Smooth muscle cell (in vitro differentiated cells): ENCODE results near the gene EXOC6B. TPM values are rescaled to one million over a fixed set of nuclear protein-coding genes. Genes with fewer than 3 reads are reported as not detected.

ENCODE experiments used
- DNase-seq: peaks from one replicate; lab custom pipeline; 2025; ENCODE audit not compliant: unreplicated experiment; lab: John Stamatoyannopoulos, UW
- H2AFZ ChIP-seq: fragments of 200-600 bp; sonication (generic); 2 replicates; pipeline ENCODE4 v1.6.0; 2016; ENCODE audit warnings: antibody characterized with exemption, low read depth, mild to moderate bottlenecking
- H3F3A ChIP-seq: fragments of 200-600 bp; sonication (generic); 2 replicates; pipeline ENCODE4 v1.6.0; 2017; ENCODE audit warnings: antibody characterized with exemption, low read depth
- H3K27ac ChIP-seq: fragments of 200-600 bp; sonication (generic); 2 replicates; pipeline ENCODE4 v1.5.1; 2016; ENCODE audit warnings: low read depth, mild to moderate bottlenecking
- H3K27me3 ChIP-seq: fragments of 200-600 bp; sonication (generic); 2 replicates; pipeline ENCODE4 v1.6.1; 2016; ENCODE audit warnings: low read depth, mild to moderate bottlenecking
- H3K36me3 ChIP-seq: fragments of 200-600 bp; sonication (generic); 2 replicates; pipeline ENCODE4 v1.5.1; 2016; ENCODE audit warnings: low read depth
- H3K4me1 ChIP-seq: fragments of 200-600 bp; sonication (generic); 2 replicates; pipeline ENCODE4 v1.5.1; 2016; ENCODE audit warnings: low read depth
- H3K4me2 ChIP-seq: fragments of 200-600 bp; sonication (generic); 2 replicates; pipeline ENCODE4 v1.6.0; 2016; ENCODE audit warnings: mild to moderate bottlenecking
- H3K4me3 ChIP-seq: fragments of 200-600 bp; sonication (generic); 2 replicates; pipeline ENCODE4 v1.5.1; 2016; ENCODE audit warnings: mild to moderate bottlenecking
- H3K79me2 ChIP-seq: fragments of 200-600 bp; sonication (generic); 2 replicates; pipeline ENCODE4 v1.6.0; 2016; ENCODE audit warnings: low read depth, mild to moderate bottlenecking
- H3K9ac ChIP-seq: fragments of 200-600 bp; sonication (generic); 2 replicates; pipeline ENCODE4 v1.6.0; 2016; ENCODE audit warnings: low read depth
- H3K9me3 ChIP-seq: fragments of 200-600 bp; sonication (generic); replicated peaks from 2 replicates; pipeline ENCODE4 v1.5.1; 2016; ENCODE audit warnings: low read depth
- H4K20me1 ChIP-seq: fragments of 200-600 bp; sonication (generic); 2 replicates; pipeline ENCODE4 v1.6.0; 2016; ENCODE audit warnings: low read depth
- CTCF ChIP-seq: fragments of 200-600 bp; sonication (generic); IDR thresholded peaks from 2 replicates; pipeline ENCODE4 v1.5.1; 2017; ENCODE audit warnings: borderline replicate concordance, mild to moderate bottlenecking, antibody characterized with exemption; ENCODE audit not compliant: insufficient read depth, poor library complexity, severe bottlenecking
- WGBS: methylation state at CpG from one replicate; pipeline ENCODE4 v1.1.7; 2016; ENCODE audit warnings: low lambda C conversion rate; 5-methylcytosine and 5-hydroxymethylcytosine counted together
- polyA plus RNA-seq: library from polyadenylated mRNA; unstranded; fragments of >200 nt; fragmentation: Nextera tagmentation; extraction: Ambion mirVana; gene quantifications from 2 replicates; pipeline ENCODE4 v1.2.1, GENCODE V29; 2016
- total RNA-seq: library from RNA; depleted of rRNA; stranded (reverse); fragments of >200 nt; gene quantifications from 2 replicates; pipeline ENCODE4 v1.2.3, GENCODE V29; 2014

Gene EXOC6B
- total and polyA plus RNA-seq, 2 experiments from 2014 or later, result 6.9 to 19.7 TPM

DNA sequence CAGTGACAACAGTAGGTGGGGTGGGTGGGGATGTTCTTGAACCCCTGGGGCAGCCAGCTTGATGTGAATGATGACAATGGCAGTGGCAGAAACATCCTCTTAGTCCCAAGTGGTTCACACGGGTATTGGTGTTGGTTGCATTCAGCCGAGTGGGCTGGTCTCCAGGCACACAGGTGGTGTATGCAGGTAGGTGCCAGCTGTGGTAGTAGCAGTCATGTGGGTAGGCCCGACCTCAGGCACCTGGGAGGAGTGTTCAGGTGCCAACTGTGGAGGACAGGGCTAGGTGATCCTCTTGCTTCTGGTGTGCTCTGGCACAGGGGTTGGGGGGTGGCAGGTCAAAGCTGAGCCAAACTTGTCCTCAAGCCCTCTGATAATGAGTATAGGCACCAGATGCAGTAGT, 350.6 kb downstream of the EXOC6B start:
- no peak for DNase-seq
- Histone ChIP-seq H3K79me2 (no peaks in the 10 kb centered on the region), H3K27ac (no peak overlapping the region), H3F3A (no peaks in the 10 kb centered on the region), H3K9me3 (peaks cover 9% of the 10 kb centered on the region), H3K9ac (no peak overlapping the region), H3K4me1 (no peaks in the 10 kb centered on the region), H4K20me1 (no peaks in the 10 kb centered on the region), H2AFZ (no peak overlapping the region), H3K36me3 (peaks cover 5% of the 10 kb centered on the region), H3K4me2 (no peak overlapping the region), H3K27me3 (no peaks in the 10 kb centered on the region), H3K4me3 (no peak overlapping the region)
- no peak for TF ChIP-seq CTCF
- WGBS, result 93% methylated on average over 3 of the region's 3 CpGs

DNA sequence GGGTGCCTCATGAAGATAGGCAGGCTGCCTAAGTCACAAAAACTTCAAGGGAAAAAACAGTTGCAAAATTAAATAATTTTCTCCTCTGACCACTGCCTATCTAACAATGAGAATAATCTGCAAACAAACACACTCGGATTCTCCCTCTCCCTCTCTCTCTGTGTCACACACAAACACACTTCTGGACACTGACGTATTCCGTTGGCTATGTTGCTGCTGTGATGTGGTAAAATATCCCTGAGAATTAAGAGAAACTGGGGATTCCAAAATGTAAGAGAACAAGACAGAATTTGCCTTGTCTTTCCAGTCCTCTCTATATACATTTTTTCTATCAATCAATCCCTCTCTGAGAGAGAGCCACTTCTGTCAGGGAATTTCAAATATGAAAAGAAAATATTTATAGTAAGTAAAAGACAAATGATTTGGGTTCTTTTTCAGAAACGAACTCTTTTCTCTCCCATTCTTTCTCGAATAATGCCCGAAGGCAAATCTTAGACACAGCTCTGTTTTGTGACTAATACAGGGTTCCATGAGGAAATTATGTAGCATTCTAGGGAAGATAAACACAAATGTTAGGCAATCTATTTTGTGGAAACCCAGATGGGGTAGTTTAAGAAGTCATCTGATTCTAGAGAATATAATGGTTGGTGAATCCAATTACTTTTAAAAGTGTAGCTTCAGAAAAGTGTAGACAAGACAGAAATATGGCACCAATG, 367.9 kb downstream of the EXOC6B start:
- WGBS, result 81% methylated on average over 6 of the region's 6 CpGs
- H3K9me3 ChIP-seq, result peaks cover 8% of the 10 kb centered on the region
- DNase-seq, result no peak
- no peaks in the 10 kb centered on the region for H3K27me3 ChIP-seq
- H3K9ac ChIP-seq, result no peak overlapping the region
- TF ChIP-seq CTCF, result no peak
- no peak overlapping the region for H2AFZ ChIP-seq
- no peak overlapping the region for H3K4me2 ChIP-seq
- H3K4me1 ChIP-seq, result no peaks in the 10 kb centered on the region
- H4K20me1 ChIP-seq, result no peaks in the 10 kb centered on the region
- H3F3A ChIP-seq, result no peaks in the 10 kb centered on the region
- no peak overlapping the region for H3K4me3 ChIP-seq
- H3K36me3 ChIP-seq, result peaks cover 10% of the 10 kb centered on the region
- no peak overlapping the region for H3K27ac ChIP-seq
- H3K79me2 ChIP-seq, result no peaks in the 10 kb centered on the region

DNA sequence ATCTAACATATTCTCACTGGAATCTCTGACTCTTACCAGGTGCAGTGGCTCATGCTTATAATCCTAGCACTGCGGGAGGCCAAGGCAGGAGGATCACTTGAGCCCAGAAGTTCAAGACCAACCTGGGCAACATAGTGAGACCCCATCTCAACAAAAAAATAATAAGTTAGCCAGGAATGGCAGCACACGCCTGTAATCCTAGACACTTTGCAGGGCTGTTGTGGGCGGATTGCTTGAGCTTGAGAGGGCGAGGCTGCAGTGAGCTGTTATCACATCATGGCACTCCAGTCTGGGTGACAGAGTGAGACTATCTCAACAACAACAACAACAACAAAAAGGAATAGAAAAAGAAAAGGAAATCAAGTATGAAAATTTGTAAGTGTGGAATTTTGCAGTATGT, 371.6 kb downstream of the EXOC6B start:
- WGBS, result 95% methylated on average over 4 of the region's 4 CpGs
- TF ChIP-seq CTCF, result no peak
- H4K20me1 ChIP-seq, result no peaks in the 10 kb centered on the region

GRCh38 chr2:72442270-72442669, 383.6 kb downstream of the EXOC6B start:
- TF ChIP-seq CTCF, result no peak
- Histone ChIP-seq H3K4me2 (no peak overlapping the region), H3K9me3 (no peaks in the 10 kb centered on the region), H3K4me1 (no peaks in the 10 kb centered on the region), H3K4me3 (no peak overlapping the region), H2AFZ (no peak overlapping the region), H3K36me3 (no peaks in the 10 kb centered on the region), H3K79me2 (peaks cover 4% of the 10 kb centered on the region), H4K20me1 (no peaks in the 10 kb centered on the region), H3K27ac (no peak overlapping the region), H3K27me3 (no peaks in the 10 kb centered on the region), H3F3A (no peaks in the 10 kb centered on the region), H3K9ac (no peak overlapping the region)
- WGBS, result 95% methylated on average over 2 of the region's 2 CpGs
- DNase-seq, result no peak

More for the DNA sequence above, 371.6 kb downstream of the EXOC6B start:
- Histone ChIP-seq H3K4me1 (no peaks in the 10 kb centered on the region), H3K79me2 (no peaks in the 10 kb centered on the region), H3K9ac (no peak overlapping the region), H2AFZ (no peak overlapping the region), H3K9me3 (no peaks in the 10 kb centered on the region), H3K4me2 (no peak overlapping the region), H3K27me3 (no peaks in the 10 kb centered on the region), H3K4me3 (no peak overlapping the region), H3K36me3 (no peaks in the 10 kb centered on the region), H3F3A (no peaks in the 10 kb centered on the region), H3K27ac (no peak overlapping the region)
- no peak for DNase-seq
